ENCODE measurements around the gene GDPD3. TPM values are rescaled to one million over a fixed set of nuclear protein-coding genes. Genes with fewer than 3 reads are reported as not detected.

The GDPD3 gene
- total RNA-seq, 4 donors from 2014 or later = 0.66 to 3.7 (median 2.2) TPM

GRCh38 chr16:30088832-30089624 lies 24.3 kb downstream of the GDPD3 start:
- TF ChIP-seq POLR2AphosphoS5 (IDR thresholded peaks at IDR 0.05) (no peak), EP300 (IDR thresholded peaks at IDR 0.05) (no peak), POLR2A (IDR thresholded peaks at IDR 0.05; ENCODE audit: low read depth) (no peak), CTCF (IDR thresholded peaks at IDR 0.05) (no peak)
- no peaks in the 10 kb centered on the region for H3K9me3 ChIP-seq
- peaks cover 27 to 49% (median 40%) of the 10 kb centered on the region in 4 donors for H3K4me1 ChIP-seq
- H3K27ac ChIP-seq (replicated peaks in 1 of 4) = no peak overlapping the region
- 80% methylated on average over 16 of the region's 22 CpGs for WGBS
- no peaks in the 10 kb centered on the region for H3K27me3 ChIP-seq
- no peak overlapping the region for H3K4me3 ChIP-seq
- intact Hi-C loops (cut with DNase I) = no loop called here
- DNase-seq (ENCODE audit: extremely low spot score) = no peak
- peaks cover 7 to 31% (median 27%) of the 10 kb centered on the region in 4 donors for H3K36me3 ChIP-seq

GRCh38 chr16:30088237-30088831 lies 25.0 kb downstream of the GDPD3 start:
- no peak for TF ChIP-seq POLR2AphosphoS5 (IDR thresholded peaks at IDR 0.05)
- TF ChIP-seq POLR2A (IDR thresholded peaks at IDR 0.05; ENCODE audit: low read depth) = no peak
- TF ChIP-seq CTCF (IDR thresholded peaks at IDR 0.05) = no peak
- no peak for TF ChIP-seq EP300 (IDR thresholded peaks at IDR 0.05)

DNA sequence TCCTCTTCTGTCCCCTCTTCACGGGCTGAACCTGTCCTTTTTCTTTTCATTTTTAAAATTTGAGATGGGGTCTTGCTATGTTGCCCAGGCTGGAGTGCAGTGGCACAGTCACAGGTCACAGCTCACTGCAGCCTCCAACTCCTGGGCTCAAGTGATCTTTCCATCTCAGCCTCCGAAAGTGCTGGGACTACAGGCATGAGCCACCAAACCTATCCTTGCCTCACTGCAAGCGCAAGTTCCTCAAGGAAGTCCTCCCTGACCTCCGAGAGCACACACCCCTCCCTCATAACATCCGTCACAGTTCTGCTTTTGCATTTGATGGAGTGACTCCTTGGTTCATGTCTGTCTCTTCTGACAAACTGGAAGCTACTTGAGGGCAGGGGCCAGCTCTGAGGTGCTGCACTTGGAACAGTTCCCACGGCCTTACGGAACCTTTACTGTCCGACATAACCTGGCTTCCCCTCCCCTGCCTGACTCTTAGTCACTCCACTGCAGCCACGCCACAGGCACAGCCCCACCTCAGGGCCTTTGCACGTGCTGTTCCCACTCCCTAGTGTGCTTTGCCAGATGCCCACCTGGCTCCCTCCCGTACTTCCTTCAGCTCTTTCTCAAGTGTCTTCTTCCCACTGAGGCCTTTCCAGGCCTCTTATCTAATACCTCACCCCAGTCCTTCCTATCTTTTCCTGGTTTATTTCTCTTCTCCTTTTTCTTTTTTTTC lies 26.0 kb downstream of the GDPD3 start:
- no peak for DNase-seq (ENCODE audit: extremely low spot score)
- no peaks in the 10 kb centered on the region for H3K27me3 ChIP-seq
- peaks cover 18 to 38% (median 34%) of the 10 kb centered on the region in 4 donors for H3K36me3 ChIP-seq
- H3K27ac ChIP-seq (replicated peaks in 1 of 4) = no peak overlapping the region
- no peak overlapping the region for H3K4me3 ChIP-seq
- intact Hi-C loops (cut with DNase I) = no loop called here
- H3K9me3 ChIP-seq = no peaks in the 10 kb centered on the region
- no peak for TF ChIP-seq EP300 (IDR thresholded peaks at IDR 0.05)
- TF ChIP-seq POLR2AphosphoS5 (IDR thresholded peaks at IDR 0.05) = no peak
- TF ChIP-seq POLR2A (IDR thresholded peaks at IDR 0.05; ENCODE audit: low read depth) = no peak
- TF ChIP-seq CTCF (IDR thresholded peaks at IDR 0.05) = no peak
- 86% methylated on average over 11 of the region's 11 CpGs for WGBS
- H3K4me1 ChIP-seq = peaks cover 12 to 32% (median 24%) of the 10 kb centered on the region in 4 donors

More at GRCh38 chr16:30088237-30088831, 25.0 kb downstream of the GDPD3 start:
- Histone ChIP-seq H3K4me1 (peaks cover 22 to 42% (median 34%) of the 10 kb centered on the region in 4 donors), H3K4me3 (no peak overlapping the region), H3K27ac (replicated peaks in 1 of 4) (no peak overlapping the region), H3K36me3 (peaks cover 8 to 31% (median 27%) of the 10 kb centered on the region in 4 donors), H3K27me3 (no peaks in the 10 kb centered on the region), H3K9me3 (no peaks in the 10 kb centered on the region)
- intact Hi-C loops (cut with DNase I) = no loop called here
- no peak for DNase-seq (ENCODE audit: extremely low spot score)
- 72% methylated on average over 8 of the region's 10 CpGs for WGBS

DNA sequence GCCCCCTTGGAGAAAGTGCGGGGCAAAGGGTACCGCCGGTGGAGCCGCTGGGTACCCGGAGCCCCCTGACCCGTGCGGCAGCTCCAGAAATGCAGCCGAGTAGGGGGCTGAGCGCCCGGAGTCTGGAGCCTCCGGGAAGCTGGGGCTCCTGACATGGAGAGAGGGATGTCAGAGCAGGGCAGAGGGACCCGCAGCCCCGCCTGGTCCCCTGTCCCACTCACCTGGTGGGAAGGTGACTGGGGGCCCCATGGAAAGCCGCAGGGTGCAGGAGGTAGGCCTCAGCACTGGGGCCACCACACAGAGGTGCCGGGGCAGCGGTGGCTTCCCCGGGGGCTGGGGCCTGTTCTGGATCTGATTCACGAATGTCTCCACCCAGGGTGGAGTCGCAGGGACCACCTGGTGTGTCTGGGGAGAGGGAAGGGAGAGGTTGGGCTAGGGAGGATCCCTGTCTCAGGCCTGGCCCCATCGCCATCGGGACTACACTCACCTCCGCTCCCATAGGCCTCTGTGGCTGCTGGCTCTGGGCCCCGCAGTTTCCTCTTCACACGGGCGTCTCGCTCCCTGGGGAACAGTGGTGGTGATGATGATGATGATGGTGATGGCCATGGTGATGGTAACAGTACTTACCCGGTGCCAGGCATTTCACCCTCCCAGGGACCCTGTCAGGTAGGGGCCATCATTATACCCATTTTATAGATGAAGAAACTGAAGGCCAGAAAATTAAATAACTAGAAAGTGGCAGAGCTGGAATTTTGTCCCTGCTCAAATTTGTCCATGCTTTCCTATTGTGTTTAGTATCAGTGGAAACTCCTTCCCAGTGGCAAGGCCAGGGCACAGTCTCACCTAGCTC lies 26.8 kb downstream of the GDPD3 start:
- no peak for DNase-seq (ENCODE audit: extremely low spot score)
- no peak for TF ChIP-seq POLR2A (IDR thresholded peaks at IDR 0.05; ENCODE audit: low read depth)
- no peak for TF ChIP-seq CTCF (IDR thresholded peaks at IDR 0.05)
- no peak for TF ChIP-seq POLR2AphosphoS5 (IDR thresholded peaks at IDR 0.05)
- TF ChIP-seq EP300 (IDR thresholded peaks at IDR 0.05) = no peak
- H3K27me3 ChIP-seq = no peaks in the 10 kb centered on the region
- 73% methylated on average over 17 of the region's 27 CpGs for WGBS
- intact Hi-C loops (cut with DNase I) = no loop called here
- H3K4me1 ChIP-seq = peaks cover 8 to 24% (median 17%) of the 10 kb centered on the region in 4 donors
- peaks cover 26 to 46% (median 42%) of the 10 kb centered on the region in 4 donors for H3K36me3 ChIP-seq
- H3K9me3 ChIP-seq = no peaks in the 10 kb centered on the region
- no peak overlapping the region for H3K4me3 ChIP-seq
- H3K27ac ChIP-seq (replicated peaks in 1 of 4) = peak overlapping the region in 1 of 4 donors; percentile 47

All from esophagus muscularis mucosa (tissue), 4 donors.